NCI-H146 treated with DMSO at 0.1 percent for 48 hours (cell line): ENCODE data around the gene UTP25.
"Not testable (repeated sequence)": the region's sequence is repeated elsewhere in the genome, so short reads cannot be mapped to it uniquely, and the experiment has no call there.

ENCODE experiments used
- DNase-seq: peaks from one replicate; lab custom pipeline; 2025; ENCODE audit not compliant: unreplicated experiment; lab: John Stamatoyannopoulos, UW

Gene UTP25

DNA sequence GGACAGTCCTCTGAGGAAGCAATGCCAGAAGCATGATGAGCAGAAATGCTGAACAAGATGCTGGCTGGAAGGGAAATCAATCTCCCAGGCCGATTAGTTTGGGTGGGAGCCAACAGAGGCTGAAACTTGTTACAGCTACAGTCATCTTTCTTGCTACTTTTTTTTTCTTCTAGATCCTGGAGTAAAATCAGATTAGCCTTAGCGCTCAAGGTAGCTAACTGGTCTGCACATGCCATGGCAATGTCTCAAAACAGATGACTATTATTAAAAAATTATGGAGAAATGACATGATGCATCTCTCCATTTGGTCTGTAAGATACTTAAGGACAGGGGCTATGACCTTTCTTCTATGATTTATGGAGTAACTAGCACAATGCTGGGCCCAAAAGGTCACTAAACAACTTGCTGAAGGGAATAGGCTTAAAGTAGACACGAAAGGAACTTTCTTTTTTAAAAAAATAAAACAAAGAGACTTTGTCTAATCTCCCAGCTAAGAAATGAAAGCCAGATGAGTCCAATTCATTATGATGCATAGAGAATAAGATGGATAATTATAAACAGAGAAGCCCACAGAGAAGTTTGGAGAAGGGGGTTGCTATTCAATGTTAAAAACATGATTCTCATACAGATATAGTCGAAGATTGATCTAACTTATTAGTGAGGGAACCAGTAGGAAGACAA is 42.5 kb downstream of the UTP25 start:
- DNase-seq, result no peak

DNA sequence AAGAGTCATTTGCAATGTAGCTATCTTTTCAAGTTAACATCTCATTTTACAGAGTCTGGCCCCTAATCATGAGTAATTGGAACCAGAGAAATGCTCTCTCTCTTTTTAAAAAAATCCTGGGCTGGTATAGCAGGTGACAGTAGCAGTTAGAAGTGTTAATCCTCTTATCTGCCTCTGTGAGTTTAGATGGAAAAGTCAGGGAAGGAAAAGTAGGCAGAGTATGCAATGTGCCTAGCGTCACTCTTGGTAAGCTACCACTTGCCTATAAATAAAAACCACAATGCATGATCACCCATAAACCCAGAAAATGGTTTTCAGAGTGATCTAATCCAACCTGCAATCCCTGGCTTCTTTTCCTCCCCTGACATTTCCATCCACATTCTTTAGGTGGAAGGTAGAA is 43.2 kb downstream of the UTP25 start:
- DNase-seq, result no peak

GRCh38 chr1:209871430-209871829 is 43.7 kb downstream of the UTP25 start:
- no peak for DNase-seq

GRCh38 chr1:209873067-209873799 is 45.5 kb downstream of the UTP25 start:
- DNase-seq, result peak; percentile 18

- DNase-seq, result peak; percentile 66
Observed at GRCh38 chr1:209875515-209875914, 47.7 kb downstream of the UTP25 start.

GRCh38 chr1:209876078-209876800 is 48.5 kb downstream of the UTP25 start:
- DNase-seq, result no peak

- no peak for DNase-seq
Observed at GRCh38 chr1:209877087-209877764, 49.5 kb downstream of the UTP25 start.

- no peak for DNase-seq
Observed at GRCh38 chr1:209878964-209879363, 51.2 kb downstream of the UTP25 start.

GRCh38 chr1:209879539-209879938 is 51.8 kb downstream of the UTP25 start:
- peak; percentile 62 for DNase-seq

GRCh38 chr1:209880031-209880430 is 52.3 kb downstream of the UTP25 start:
- DNase-seq, result no peak

- DNase-seq, result no peak
Observed at GRCh38 chr1:209881619-209882018, 53.8 kb downstream of the UTP25 start.

DNA sequence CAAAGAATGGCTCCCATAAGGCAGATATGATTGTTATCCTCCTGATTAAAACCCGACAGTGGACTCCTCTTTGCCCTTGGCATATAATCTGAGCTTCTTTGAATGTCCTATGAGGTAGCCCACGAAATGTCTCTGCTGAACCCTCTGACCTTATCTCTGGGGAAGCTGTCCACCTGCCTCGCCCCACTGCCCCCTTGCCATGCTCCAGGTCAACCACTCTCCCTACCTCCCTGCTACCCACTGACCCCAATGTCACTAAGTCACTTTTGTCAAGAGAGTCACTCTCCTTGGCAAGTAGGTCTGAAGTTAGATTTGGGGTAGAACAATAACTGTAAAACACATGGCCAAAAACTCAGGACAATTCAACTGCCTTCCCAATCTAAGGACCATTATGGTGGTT is 54.5 kb downstream of the UTP25 start:
- no peak for DNase-seq

GRCh38 chr1:209882942-209883340 is 55.2 kb downstream of the UTP25 start:
- no peak for DNase-seq

DNA sequence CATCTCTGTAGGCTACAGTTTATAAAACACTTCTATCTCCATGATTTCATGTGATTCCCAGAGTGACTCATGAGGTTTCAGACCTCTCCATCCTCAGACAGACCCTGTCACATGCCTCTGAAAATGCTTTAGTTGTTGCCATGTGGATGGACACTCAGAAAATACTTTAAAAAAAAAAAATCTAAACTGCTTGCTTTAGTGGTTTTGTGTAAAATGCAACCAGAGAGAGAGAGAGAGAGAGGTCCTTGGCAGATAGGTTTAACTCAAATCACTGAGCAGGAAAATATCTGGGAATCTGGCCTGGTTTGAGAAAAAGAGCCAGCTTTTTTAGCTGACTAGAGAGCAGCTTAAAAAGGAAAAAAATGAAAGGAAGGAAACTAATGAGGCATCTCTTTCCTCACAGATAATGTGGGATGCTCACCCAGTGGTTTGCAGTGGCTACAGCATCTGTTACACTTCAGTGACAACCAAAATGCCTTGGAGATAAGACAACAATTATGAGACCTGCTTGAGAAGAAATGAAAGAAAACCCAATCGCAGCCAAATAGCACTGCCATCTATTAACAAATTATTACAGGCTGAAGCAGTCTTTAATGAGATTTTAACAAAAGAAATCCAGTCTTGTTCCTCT is 55.7 kb downstream of the UTP25 start:
- DNase-seq, result no peak

DNA sequence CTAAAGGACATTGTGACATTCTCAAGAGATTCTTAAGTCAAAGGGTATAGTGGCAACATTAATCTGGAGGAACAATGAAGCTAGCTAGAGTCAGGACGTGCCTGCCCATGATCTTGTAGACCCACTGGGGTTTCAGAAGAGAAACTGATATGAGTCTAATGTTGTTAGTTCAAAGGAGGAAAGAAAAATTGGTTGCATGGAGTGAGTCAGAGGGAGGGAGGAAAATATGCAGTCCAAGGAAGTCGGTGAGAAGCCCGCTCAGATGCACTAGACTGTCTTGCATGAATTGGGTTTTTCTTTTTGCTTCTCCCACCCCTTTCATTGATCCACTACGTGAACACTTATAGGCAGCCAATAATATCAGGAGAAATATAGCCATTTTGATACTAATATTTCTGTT is 56.5 kb downstream of the UTP25 start:
- no peak for DNase-seq

- no peak for DNase-seq
Observed at GRCh38 chr1:209884665-209885117, 56.9 kb downstream of the UTP25 start.

DNA sequence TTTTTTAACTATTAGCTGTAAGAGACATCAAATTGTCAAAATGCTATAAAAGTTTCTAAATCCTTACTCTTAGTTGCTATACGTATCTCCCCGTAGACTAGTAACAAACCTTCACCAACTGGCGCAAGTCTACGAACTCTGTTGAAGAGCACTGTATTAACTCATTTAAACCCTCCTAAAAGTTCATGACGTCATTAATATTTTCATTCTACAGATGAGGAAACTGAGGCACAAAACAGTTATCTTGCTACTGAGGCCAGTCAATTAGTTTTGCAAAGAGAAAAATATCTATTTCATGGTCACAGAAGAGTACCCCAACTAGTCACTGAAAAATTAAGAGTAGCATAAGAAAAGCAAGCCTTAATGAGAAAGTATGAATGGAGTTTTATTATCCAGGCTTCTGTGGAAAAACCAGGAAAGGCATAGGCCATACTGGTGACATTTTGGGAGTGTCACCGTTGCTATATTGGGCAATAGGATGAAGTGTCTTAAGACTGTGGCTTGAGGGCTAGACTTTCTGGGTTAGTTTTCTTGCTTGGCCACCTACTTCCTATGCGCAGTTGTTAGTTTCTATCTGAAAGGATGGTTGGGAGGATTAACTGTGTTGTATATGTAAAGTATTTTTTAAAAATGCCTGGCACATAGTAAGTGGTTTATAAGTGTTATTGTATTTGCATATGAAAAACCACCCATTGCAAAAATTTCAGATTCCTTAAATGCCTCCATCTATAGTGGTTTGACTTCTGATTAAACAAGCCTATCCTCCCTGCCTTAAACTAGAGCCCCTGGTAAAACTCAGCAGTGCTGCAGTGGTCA is 57.8 kb downstream of the UTP25 start:
- DNase-seq, result no peak

DNA sequence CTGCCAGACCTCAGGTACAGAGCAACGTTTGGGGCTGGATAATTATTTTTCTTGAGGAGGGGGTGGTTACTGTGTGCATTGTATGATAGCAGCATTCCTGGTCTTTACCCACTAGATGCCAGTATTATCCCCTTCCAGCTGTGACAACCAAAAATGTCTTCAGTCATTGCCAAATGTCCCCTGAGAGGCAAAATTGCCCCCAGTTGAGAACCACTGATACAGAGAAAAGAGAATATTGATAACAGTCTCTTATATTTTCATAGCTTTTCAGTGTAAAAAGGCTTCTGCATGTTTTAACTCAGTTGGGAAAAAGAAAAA is 58.4 kb downstream of the UTP25 start:
- peak; percentile 29 for DNase-seq

- not testable (repeated sequence) for DNase-seq
Observed at GRCh38 chr1:209888291-209889076, 60.7 kb downstream of the UTP25 start.

DNA sequence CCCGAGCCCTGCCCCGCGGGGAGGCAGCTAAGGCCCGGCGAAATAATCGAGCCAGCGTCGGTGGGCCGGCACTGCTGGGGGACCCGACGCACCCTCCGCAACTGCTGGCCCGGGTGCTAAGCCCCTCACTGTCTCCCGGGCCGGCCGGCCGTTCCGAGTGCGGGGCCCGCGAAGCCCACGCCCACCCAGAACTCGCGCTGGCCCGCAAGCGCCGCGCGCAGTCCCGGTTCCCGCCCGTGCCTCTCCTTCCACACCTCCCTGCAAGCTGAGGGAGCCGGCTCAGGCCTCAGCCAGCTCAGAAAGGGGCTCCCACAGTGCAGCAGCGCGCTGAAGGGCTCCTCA is 61.3 kb downstream of the UTP25 start:
- no peak for DNase-seq
